Measurements from ENCODE around the gene VAC14. TPM values are rescaled to one million over a fixed set of nuclear protein-coding genes. Genes with fewer than 3 reads are reported as not detected.

VAC14 gene
- total RNA-seq, 1 donor from 2014 or later, result 38.1 TPM

DNA sequence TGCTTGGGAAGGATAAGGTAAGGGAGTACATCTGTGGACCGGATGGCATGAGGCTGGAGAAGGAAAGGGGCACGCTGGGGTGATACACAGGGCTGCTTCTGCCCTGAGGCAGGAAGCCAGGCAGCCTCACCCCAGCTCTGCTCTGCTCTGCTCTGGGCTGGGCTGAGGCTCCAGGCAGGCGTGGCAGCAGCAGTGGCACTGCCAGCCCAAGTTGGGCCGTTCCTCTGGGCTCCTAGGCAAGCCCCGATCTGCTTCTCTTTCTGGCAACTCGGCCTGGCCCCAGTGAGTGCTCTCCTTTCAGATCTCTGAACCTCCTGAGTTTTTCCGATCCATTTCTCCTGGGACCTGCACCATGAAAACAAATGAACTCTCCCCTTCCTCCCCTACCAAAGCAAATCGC is 44.9 kb downstream of the VAC14 start:
- no peak overlapping the region for H3K4me3 ChIP-seq
- TF ChIP-seq POLR2A (IDR thresholded peaks at IDR 0.05) (no peak), POLR2AphosphoS5 (IDR thresholded peaks at IDR 0.05; ENCODE audit: insufficient read depth in 1 of 2, low read depth in 1 of 2) (no peak)
- TF ChIP-seq, protein P1, sequence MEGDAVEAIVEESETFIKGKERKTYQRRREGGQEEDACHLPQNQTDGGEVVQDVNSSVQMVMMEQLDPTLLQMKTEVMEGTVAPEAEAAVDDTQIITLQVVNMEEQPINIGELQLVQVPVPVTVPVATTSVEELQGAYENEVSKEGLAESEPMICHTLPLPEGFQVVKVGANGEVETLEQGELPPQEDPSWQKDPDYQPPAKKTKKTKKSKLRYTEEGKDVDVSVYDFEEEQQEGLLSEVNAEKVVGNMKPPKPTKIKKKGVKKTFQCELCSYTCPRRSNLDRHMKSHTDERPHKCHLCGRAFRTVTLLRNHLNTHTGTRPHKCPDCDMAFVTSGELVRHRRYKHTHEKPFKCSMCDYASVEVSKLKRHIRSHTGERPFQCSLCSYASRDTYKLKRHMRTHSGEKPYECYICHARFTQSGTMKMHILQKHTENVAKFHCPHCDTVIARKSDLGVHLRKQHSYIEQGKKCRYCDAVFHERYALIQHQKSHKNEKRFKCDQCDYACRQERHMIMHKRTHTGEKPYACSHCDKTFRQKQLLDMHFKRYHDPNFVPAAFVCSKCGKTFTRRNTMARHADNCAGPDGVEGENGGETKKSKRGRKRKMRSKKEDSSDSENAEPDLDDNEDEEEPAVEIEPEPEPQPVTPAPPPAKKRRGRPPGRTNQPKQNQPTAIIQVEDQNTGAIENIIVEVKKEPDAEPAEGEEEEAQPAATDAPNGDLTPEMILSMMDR (IDR thresholded peaks at IDR 0.05), result no peak
- H3K27me3 ChIP-seq, result no peaks in the 10 kb centered on the region
- H3K27ac ChIP-seq, result peak overlapping the region; percentile 58
- H3K36me3 ChIP-seq, result no peaks in the 10 kb centered on the region
- peaks cover 55% of the 10 kb centered on the region for H3K4me1 ChIP-seq
- DNase-seq (ENCODE audit: extremely low spot score in 2 of 2), result no peak
- no peaks in the 10 kb centered on the region for H3K9me3 ChIP-seq
- intact Hi-C loops (cut with DNase I), result loop anchor here (10.0 kb wide), 1 partner anchor 231 kb away; the partner anchor contains the start of genes COG4 and SF3B3

DNA sequence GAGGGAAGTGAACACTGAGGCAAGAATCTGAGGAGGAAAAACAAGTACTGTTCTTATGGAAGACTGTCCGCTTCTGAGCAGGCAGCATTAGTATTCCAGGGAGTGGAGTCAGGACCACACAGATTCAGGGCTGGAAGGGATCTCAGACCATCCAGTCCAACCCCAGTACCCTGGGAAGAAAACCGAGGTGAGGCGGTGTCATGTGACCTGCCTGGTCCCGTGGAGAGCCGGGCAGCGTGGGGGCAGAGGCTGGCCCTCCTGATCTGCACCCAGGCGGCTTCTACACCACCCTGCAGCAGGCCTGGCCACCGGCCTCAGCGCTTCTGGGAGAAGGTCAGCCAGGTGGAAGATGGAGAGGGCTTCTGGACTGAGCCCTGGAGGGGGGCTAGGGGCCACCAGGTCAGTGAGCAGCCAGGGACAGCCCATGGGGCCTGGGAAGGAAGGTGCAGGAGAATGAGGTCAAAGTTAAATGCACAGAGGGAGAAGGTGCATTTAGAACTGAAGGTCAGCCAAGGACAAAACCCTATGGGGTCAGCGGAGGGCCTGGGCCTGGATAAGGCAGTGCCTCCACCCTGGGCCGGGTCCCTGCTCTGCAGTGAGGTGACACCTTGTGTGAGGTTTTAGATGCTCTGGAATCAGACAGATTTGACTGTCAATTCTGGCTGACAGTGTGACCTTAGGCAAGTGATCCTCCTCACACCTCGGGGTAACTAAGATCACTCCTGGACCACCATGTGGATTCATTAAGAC is 45.9 kb downstream of the VAC14 start:
- TF ChIP-seq, protein P1 (IDR thresholded peaks at IDR 0.05), result no peak
- TF ChIP-seq POLR2AphosphoS5 (IDR thresholded peaks at IDR 0.05; ENCODE audit: insufficient read depth in 1 of 2, low read depth in 1 of 2), result no peak
- Histone ChIP-seq H3K27ac (no peak overlapping the region), H3K4me1 (peaks cover 59% of the 10 kb centered on the region), H3K9me3 (no peaks in the 10 kb centered on the region), H3K4me3 (no peak overlapping the region), H3K27me3 (no peaks in the 10 kb centered on the region), H3K36me3 (no peaks in the 10 kb centered on the region)
- no peak for DNase-seq (ENCODE audit: extremely low spot score in 2 of 2)
- intact Hi-C loops (cut with DNase I), result loop anchor here (10.0 kb wide), 1 partner anchor 230 kb away; the partner anchor contains the start of genes COG4 and SF3B3

DNA sequence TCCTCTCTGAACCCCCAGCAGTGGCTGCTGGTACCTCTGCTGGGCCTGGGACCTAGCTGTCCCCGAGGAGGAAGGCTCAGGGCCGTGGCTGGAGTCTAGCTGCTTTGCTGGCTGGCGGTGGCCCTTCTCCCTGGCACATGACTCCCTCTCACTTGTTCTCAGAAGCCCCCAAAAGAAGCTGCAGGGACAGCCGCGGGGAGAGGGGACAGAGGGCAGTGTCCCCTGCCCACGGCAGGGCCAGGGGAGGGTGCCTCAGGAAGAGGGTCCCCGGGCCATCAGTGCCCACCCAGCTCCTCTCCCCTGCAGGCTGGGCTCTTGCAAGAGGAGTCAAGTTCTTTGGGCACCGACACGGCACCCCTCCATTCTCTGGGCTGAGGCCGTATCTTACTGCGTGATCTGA is 46.6 kb downstream of the VAC14 start:
- intact Hi-C loops (cut with DNase I), result loop anchor here (10.0 kb wide), 1 partner anchor 230 kb away; the partner anchor contains the start of genes COG4 and SF3B3

DNA sequence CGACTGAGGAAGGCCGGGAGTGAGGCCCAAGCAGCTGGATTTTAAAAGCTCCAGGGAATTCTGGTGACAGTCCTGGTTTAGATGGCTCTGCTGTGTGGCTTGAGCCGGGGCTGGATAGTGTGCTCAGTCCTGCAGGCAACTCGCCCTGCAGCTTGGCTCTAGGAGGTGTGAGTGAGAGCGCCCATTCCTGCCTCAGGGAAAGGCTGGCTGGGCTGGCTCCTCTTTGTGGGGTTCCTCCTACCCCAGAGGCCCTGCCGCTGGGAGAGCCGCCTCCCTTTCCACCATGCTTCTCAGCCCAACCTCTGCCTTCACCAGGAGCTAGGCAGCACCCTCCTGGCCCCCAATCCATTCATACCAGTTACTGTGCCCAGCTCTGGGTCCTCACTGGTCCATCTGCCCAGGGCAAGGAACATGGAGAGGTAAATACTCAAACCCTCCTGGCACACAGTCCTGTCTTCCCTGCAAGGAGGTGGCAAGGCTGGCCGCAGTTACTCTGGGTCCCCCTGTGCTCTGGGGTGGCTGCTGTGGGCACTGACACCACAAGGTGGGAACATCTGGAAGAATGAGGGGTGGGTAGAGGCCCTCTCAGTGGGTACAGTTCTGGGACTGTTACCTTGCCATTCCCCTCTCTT is 47.1 kb downstream of the VAC14 start:
- Histone ChIP-seq H3K4me3 (no peak overlapping the region), H3K4me1 (peaks cover 65% of the 10 kb centered on the region), H3K9me3 (no peaks in the 10 kb centered on the region), H3K27ac (peak overlapping the region; percentile 3), H3K27me3 (no peaks in the 10 kb centered on the region), H3K36me3 (no peaks in the 10 kb centered on the region)
- no peak for DNase-seq (ENCODE audit: extremely low spot score in 2 of 2)
- TF ChIP-seq, protein P1 (IDR thresholded peaks at IDR 0.05), result no peak
- TF ChIP-seq POLR2A (IDR thresholded peaks at IDR 0.05) (no peak), POLR2AphosphoS5 (IDR thresholded peaks at IDR 0.05; ENCODE audit: insufficient read depth in 1 of 2, low read depth in 1 of 2) (no peak)
- intact Hi-C loops (cut with DNase I), result loop anchor here (10.0 kb wide), 1 partner anchor 229 kb away; the partner anchor contains the start of genes COG4 and SF3B3

More for the DNA sequence above, 46.6 kb downstream of the VAC14 start:
- no peaks in the 10 kb centered on the region for H3K27me3 ChIP-seq
- H3K4me1 ChIP-seq, result peaks cover 60% of the 10 kb centered on the region
- no peaks in the 10 kb centered on the region for H3K36me3 ChIP-seq
- H3K4me3 ChIP-seq, result no peak overlapping the region
- TF ChIP-seq, protein P1 (IDR thresholded peaks at IDR 0.05), result no peak
- TF ChIP-seq POLR2A (IDR thresholded peaks at IDR 0.05), result no peak
- no peak for TF ChIP-seq POLR2AphosphoS5 (IDR thresholded peaks at IDR 0.05; ENCODE audit: insufficient read depth in 1 of 2, low read depth in 1 of 2)
- no peaks in the 10 kb centered on the region for H3K9me3 ChIP-seq
- DNase-seq (ENCODE audit: extremely low spot score in 2 of 2), result no peak
- peak overlapping the region; percentile 3 for H3K27ac ChIP-seq

Data from vagina (tissue), 2 donors.